ENCODE results near the gene CFAP157. TPM values are rescaled to one million over a fixed set of nuclear protein-coding genes. Genes with fewer than 3 reads are reported as not detected.

The CFAP157 gene
- total RNA-seq, 1 donor from 2014 or later = 8.0 TPM

DNA sequence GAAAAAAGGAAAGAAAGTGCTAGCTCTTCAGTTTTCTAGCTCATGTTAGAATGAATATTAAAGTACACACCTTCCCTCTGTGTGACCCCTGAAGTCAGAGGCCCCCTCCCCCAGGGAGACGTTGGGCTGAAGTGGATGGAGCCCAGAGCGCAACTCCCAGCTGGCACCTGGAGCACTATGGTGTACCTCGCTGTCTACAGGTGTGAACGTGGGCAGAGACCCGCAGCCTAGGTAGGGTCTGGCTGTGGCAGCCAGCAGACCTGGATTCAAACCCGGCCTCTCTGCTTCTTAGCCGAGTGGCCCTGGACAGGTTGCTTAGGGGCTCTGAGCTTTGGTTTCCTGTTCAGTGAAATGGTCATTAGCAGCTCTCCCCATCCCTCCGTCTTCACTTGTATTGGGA lies 22.0 kb downstream of the CFAP157 start:
- TF ChIP-seq, protein P1, sequence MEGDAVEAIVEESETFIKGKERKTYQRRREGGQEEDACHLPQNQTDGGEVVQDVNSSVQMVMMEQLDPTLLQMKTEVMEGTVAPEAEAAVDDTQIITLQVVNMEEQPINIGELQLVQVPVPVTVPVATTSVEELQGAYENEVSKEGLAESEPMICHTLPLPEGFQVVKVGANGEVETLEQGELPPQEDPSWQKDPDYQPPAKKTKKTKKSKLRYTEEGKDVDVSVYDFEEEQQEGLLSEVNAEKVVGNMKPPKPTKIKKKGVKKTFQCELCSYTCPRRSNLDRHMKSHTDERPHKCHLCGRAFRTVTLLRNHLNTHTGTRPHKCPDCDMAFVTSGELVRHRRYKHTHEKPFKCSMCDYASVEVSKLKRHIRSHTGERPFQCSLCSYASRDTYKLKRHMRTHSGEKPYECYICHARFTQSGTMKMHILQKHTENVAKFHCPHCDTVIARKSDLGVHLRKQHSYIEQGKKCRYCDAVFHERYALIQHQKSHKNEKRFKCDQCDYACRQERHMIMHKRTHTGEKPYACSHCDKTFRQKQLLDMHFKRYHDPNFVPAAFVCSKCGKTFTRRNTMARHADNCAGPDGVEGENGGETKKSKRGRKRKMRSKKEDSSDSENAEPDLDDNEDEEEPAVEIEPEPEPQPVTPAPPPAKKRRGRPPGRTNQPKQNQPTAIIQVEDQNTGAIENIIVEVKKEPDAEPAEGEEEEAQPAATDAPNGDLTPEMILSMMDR (conservative IDR thresholded peaks at IDR 0.05) = no peak
- H3K9me3 Mint-ChIP-seq = no peaks in the 10 kb centered on the region
- no peak overlapping the region for H3K27ac Mint-ChIP-seq
- H3K4me3 Mint-ChIP-seq = no peak overlapping the region
- peaks cover 3% of the 10 kb centered on the region for H3K4me1 Mint-ChIP-seq (ENCODE audit: unreplicated experiment)
- DNase-seq (ENCODE audit: extremely low spot score, unreplicated experiment) = no peak
- no peaks in the 10 kb centered on the region for H3K36me3 Mint-ChIP-seq
- H3K27me3 Mint-ChIP-seq = no peaks in the 10 kb centered on the region

DNA sequence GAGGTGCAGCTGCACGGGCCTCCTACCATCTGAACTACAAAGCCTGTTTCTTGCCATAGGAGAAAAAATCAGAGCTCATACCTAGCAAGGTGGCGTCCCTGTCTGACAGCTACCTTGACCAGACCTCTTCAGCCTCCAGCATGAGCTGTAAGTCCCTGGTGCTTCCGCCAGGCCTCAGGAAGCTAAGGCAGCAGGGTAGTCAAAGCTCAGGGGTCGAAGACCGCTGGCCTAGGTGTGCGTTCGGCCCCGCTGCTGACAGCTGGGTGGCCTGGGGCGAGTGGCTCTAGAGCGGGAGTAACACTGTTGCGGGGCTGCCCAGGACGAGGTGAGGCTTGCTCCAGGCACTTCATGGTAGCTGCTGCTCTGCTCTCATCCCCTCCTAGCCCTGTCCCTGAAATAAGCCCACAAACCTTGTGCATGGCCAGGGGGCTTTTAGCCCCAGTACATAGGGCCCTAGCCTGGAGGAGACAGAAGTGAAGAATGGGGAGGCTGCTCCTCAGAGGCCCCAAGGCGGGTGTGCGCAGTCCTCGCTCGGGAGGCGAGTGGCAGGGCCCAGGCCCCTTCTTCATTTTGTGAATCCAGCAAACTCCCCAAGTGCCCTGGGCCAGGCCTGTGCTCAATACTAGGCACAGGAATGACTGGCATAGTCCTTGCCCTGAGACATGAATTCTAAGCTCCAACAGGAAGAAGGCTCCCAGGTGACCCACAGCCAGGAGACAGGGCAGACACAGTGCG lies 22.9 kb downstream of the CFAP157 start:
- Mint-ChIP-seq H3K27me3 (no peaks in the 10 kb centered on the region), H3K36me3 (no peaks in the 10 kb centered on the region), H3K9me3 (no peaks in the 10 kb centered on the region), H3K4me3 (no peak overlapping the region), H3K27ac (no peak overlapping the region), H3K4me1 (ENCODE audit: unreplicated experiment) (peaks cover 6% of the 10 kb centered on the region)
- no peak for DNase-seq (ENCODE audit: extremely low spot score, unreplicated experiment)
- TF ChIP-seq, protein P1 (conservative IDR thresholded peaks at IDR 0.05) = no peak

DNA sequence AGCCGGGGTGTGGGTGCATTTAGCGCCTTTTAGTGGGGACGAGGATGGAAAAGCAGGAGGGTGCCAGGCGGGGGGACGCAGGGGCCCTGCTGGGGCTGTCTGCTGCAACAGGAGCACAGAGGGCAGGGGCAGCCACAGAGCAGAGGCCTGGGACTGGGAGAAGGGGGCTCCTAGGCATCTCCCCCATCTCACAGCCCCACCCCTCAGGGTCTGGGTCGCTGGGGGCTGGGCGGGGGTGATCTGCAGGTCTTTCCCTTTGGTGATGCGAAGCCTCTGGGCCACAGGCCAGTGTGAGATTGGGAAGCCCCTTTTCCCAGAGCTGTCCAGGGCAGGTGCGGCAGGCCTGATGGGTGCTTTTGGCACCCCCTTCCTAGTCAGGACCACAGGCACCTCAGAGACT lies 23.5 kb downstream of the CFAP157 start:
- no peaks in the 10 kb centered on the region for H3K36me3 Mint-ChIP-seq
- H3K9me3 Mint-ChIP-seq = no peaks in the 10 kb centered on the region
- TF ChIP-seq, protein P1 (conservative IDR thresholded peaks at IDR 0.05) = no peak
- DNase-seq (ENCODE audit: extremely low spot score, unreplicated experiment) = no peak
- no peak overlapping the region for H3K27ac Mint-ChIP-seq
- peaks cover 7% of the 10 kb centered on the region for H3K4me1 Mint-ChIP-seq (ENCODE audit: unreplicated experiment)
- H3K4me3 Mint-ChIP-seq = no peak overlapping the region
- no peaks in the 10 kb centered on the region for H3K27me3 Mint-ChIP-seq

DNA sequence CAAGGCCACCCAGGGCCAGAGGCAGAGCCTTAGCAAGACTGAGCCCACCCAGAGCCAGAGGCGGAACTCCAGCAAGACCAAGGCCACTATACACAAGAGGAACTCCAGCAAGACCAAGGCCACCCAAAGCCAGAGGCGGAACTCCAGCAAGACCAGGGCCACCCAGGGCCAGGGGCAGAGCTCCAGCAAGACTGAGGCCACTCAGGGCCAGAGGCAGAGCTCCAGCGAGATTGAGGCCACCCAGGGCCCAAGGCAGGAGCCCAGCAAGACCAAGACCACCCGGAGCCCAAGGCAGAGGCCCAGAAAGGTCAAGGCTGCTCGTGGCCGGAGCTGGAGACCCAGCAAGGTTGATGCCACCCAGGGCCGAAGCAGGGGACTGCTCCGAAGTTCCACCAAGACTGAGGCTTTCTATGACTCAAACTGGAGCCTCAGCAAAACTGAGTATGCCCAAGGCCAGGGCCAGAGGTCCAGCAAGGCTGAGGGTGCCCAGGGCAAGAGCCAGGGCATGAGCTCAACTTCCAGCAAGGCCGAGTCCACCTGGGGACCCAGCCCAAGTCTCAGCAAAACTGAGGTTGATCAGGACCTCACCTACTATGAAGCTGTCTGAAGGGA lies 24.1 kb downstream of the CFAP157 start:
- Mint-ChIP-seq H3K9me3 (no peaks in the 10 kb centered on the region), H3K4me3 (no peak overlapping the region), H3K4me1 (ENCODE audit: unreplicated experiment) (peaks cover 11% of the 10 kb centered on the region), H3K27ac (no peak overlapping the region), H3K27me3 (no peaks in the 10 kb centered on the region), H3K36me3 (no peaks in the 10 kb centered on the region)
- no peak for DNase-seq (ENCODE audit: extremely low spot score, unreplicated experiment)
- TF ChIP-seq, protein P1 (conservative IDR thresholded peaks at IDR 0.05) = no peak

DNA sequence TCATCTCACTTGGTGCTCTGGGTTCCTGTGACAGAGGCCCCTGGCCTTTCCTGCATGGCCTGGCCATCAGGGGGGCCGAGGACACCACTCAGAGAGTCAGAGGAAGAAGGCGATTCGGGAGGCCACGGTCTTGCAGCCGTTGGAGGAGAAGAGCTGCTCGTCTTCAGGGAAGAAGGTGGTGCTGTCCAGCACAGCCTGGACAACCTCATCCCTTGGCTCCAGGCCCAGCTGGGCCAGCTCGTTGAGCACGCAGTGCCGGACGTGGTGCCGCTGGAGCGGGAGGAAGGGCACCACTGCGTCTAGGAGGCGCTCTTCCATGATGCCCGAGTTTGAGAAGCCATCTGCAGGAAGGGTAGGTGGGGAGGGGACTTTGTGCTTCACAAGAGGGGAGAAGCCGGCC lies 25.1 kb downstream of the CFAP157 start:
- Mint-ChIP-seq H3K27me3 (no peaks in the 10 kb centered on the region), H3K9me3 (no peaks in the 10 kb centered on the region)

More for the DNA sequence above, 25.1 kb downstream of the CFAP157 start:
- TF ChIP-seq, protein P1 (conservative IDR thresholded peaks at IDR 0.05) = no peak
- Mint-ChIP-seq H3K4me1 (ENCODE audit: unreplicated experiment) (peaks cover 11% of the 10 kb centered on the region), H3K27ac (no peak overlapping the region), H3K4me3 (no peak overlapping the region), H3K36me3 (no peaks in the 10 kb centered on the region)
- peak; percentile 64 for DNase-seq (ENCODE audit: extremely low spot score, unreplicated experiment)

All from type B pancreatic cell (in vitro differentiated cells).